DND-41 (cell line): ENCODE measurements around the gene TMEM9B.

Experiments
- EZH2 ChIP-seq: IDR thresholded peaks from 3 replicates; pipeline ENCODE4 v1.6.1; 2012; ENCODE audit warnings: borderline replicate concordance, low read depth, mild to moderate bottlenecking, moderate library complexity, low read length, inconsistent platforms; ENCODE audit not compliant: severe bottlenecking
- TF ChIP-seq, protein P1 (sequence below): IDR thresholded peaks from 2 replicates; pipeline ENCODE4 v1.5.1; 2012; ENCODE audit warnings: borderline replicate concordance, low read length, moderate library complexity, mild to moderate bottlenecking; ENCODE audit not compliant: poor library complexity, severe bottlenecking; ENCODE audit errors: extremely low read depth

GRCh38 chr11:8997451-8997850 lies 33.2 kb upstream of the TMEM9B start:
- TF ChIP-seq, protein P1, sequence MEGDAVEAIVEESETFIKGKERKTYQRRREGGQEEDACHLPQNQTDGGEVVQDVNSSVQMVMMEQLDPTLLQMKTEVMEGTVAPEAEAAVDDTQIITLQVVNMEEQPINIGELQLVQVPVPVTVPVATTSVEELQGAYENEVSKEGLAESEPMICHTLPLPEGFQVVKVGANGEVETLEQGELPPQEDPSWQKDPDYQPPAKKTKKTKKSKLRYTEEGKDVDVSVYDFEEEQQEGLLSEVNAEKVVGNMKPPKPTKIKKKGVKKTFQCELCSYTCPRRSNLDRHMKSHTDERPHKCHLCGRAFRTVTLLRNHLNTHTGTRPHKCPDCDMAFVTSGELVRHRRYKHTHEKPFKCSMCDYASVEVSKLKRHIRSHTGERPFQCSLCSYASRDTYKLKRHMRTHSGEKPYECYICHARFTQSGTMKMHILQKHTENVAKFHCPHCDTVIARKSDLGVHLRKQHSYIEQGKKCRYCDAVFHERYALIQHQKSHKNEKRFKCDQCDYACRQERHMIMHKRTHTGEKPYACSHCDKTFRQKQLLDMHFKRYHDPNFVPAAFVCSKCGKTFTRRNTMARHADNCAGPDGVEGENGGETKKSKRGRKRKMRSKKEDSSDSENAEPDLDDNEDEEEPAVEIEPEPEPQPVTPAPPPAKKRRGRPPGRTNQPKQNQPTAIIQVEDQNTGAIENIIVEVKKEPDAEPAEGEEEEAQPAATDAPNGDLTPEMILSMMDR = no peak
- no peak for TF ChIP-seq EZH2
